Chondrocyte (in vitro differentiated cells): Measurements from ENCODE around the gene ZNF33A. TPM values are rescaled to one million over a fixed set of nuclear protein-coding genes. Genes with fewer than 3 reads are reported as not detected.

Source experiments
- DNase-seq: peaks from one replicate; pipeline ENCODE4 v3.0.0; 2021; ENCODE audit warnings: mixed read lengths, low spot score
- H3K27ac Mint-ChIP-seq: one replicate; pipeline ENCODE4 v1.8.0; 2021; ENCODE audit warnings: mild to moderate bottlenecking, moderate library complexity, mixed read lengths; ENCODE audit not compliant: unreplicated experiment
- H3K27me3 Mint-ChIP-seq: 2 replicates; pipeline ENCODE4 v1.8.0; 2021; ENCODE audit warnings: low read depth, mixed read lengths
- H3K36me3 Mint-ChIP-seq: 2 replicates; pipeline ENCODE4 v1.8.0; 2021; ENCODE audit warnings: low read depth, mixed read lengths
- H3K4me1 Mint-ChIP-seq: 2 replicates; pipeline ENCODE4 v1.8.0; 2021; ENCODE audit warnings: low read depth, mild to moderate bottlenecking, mixed read lengths
- H3K4me3 Mint-ChIP-seq: one replicate; pipeline ENCODE4 v1.8.0; 2021; ENCODE audit warnings: mild to moderate bottlenecking, moderate library complexity, mixed read lengths; ENCODE audit not compliant: unreplicated experiment
- H3K9me3 Mint-ChIP-seq: 2 replicates; pipeline ENCODE4 v1.8.0; 2021; ENCODE audit warnings: low read depth, mixed read lengths
- total RNA-seq: library from RNA; stranded (reverse); gene quantifications from 3 replicates; pipeline ENCODE4 v1.2.1, GENCODE V29; 2021
- TF ChIP-seq, protein P1 (sequence below): fragments of 200-600 bp; sonication (generic); IDR thresholded peaks from 2 replicates; pipeline ENCODE4 v1.5.0; 2021; ENCODE audit warnings: antibody characterized with exemption, mild to moderate bottlenecking, moderate library complexity

The ZNF33A gene
- total RNA-seq, 1 donor from 2014 or later, result 14.2 TPM

DNA sequence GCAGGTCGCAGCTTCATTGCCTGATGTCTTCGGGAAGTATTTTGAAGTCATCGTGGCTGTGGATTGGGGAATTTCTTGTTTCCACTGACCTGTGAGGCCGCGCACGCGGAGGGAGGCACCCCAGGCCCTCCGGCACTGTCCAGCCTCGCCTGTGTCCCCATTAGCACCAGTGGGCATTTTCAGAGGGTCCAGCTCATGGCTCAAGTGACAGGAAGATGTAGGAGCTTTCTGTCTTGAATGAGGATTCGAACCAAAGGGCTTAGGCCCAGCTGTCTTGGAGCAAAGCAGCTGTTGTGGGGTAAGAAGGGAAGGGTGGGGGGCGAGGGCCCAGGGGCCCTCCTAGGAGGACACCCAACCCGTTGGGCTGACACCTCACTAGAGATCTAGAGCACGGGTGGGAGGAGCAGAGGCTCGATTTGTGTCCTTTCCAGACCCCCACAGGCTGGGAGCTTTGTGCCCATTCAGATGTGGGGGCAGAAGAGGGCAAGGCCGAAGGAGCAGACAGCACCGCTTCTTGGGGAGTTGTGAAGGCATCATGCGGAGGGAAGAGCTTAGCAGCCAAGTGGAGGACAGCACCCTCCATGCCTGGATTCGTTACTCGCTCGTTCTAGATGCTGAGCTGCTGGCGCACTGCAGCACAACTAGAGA, 84.6 kb downstream of the ZNF33A start:
- Mint-ChIP-seq H3K4me1 (peaks cover 16% of the 10 kb centered on the region), H3K4me3 (peak overlapping the region; percentile 89), H3K27me3 (no peaks in the 10 kb centered on the region), H3K27ac (peak overlapping the region; percentile 85), H3K36me3 (peaks cover 37% of the 10 kb centered on the region), H3K9me3 (peaks cover 13% of the 10 kb centered on the region)
- TF ChIP-seq, protein P1, sequence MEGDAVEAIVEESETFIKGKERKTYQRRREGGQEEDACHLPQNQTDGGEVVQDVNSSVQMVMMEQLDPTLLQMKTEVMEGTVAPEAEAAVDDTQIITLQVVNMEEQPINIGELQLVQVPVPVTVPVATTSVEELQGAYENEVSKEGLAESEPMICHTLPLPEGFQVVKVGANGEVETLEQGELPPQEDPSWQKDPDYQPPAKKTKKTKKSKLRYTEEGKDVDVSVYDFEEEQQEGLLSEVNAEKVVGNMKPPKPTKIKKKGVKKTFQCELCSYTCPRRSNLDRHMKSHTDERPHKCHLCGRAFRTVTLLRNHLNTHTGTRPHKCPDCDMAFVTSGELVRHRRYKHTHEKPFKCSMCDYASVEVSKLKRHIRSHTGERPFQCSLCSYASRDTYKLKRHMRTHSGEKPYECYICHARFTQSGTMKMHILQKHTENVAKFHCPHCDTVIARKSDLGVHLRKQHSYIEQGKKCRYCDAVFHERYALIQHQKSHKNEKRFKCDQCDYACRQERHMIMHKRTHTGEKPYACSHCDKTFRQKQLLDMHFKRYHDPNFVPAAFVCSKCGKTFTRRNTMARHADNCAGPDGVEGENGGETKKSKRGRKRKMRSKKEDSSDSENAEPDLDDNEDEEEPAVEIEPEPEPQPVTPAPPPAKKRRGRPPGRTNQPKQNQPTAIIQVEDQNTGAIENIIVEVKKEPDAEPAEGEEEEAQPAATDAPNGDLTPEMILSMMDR, result no peak
- DNase-seq, result no peak

DNA sequence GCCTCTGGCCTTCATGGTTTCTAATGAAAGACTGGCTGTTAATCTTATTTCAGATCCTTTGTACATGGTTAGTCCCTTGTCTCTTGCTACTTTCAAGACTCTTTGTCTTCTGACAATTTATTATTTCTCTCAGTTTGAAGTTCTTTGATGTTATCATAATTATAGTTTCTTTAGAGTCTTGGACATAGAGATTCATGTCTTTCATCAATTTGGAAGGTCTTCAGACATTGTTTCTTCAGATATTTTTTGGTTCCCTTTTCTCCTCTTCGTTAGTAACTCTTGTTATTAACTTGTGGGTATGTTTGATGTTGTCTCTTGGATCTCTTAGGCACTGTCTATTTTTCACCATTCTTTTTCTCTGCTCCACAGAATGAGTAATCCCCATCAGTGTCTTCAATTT, 92.4 kb downstream of the ZNF33A start:
- DNase-seq, result no peak
- no peak overlapping the region for H3K4me3 Mint-ChIP-seq
- H3K27ac Mint-ChIP-seq, result no peak overlapping the region
- TF ChIP-seq, protein P1, result no peak
- peaks cover 71% of the 10 kb centered on the region for H3K36me3 Mint-ChIP-seq
- H3K9me3 Mint-ChIP-seq, result peaks cover 68% of the 10 kb centered on the region
- H3K27me3 Mint-ChIP-seq, result no peaks in the 10 kb centered on the region
- H3K4me1 Mint-ChIP-seq, result no peaks in the 10 kb centered on the region

DNA sequence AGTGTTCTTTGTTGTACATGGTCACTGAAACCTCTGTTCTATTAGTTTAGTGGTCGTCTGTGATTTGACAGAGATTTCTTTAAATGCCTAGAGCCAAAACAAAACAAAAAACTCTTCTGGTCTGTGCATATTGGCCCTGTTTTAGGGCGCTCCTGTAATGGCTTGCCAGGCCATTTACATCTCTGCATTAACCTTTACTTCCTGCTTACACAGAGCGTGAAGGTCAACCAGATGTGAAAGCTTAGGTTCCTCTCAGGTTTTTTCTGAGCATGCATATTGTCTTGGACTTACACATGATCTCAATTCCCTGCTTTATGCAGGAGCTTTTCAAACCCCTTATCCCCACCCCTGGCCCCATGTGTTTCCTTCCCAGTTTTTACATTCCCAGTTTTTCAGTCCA, 93.3 kb downstream of the ZNF33A start:
- Mint-ChIP-seq H3K4me3 (no peak overlapping the region), H3K9me3 (peaks cover 76% of the 10 kb centered on the region), H3K27ac (no peak overlapping the region), H3K4me1 (no peaks in the 10 kb centered on the region), H3K27me3 (no peaks in the 10 kb centered on the region), H3K36me3 (peaks cover 71% of the 10 kb centered on the region)
- no peak for DNase-seq
- TF ChIP-seq, protein P1, result no peak

DNA sequence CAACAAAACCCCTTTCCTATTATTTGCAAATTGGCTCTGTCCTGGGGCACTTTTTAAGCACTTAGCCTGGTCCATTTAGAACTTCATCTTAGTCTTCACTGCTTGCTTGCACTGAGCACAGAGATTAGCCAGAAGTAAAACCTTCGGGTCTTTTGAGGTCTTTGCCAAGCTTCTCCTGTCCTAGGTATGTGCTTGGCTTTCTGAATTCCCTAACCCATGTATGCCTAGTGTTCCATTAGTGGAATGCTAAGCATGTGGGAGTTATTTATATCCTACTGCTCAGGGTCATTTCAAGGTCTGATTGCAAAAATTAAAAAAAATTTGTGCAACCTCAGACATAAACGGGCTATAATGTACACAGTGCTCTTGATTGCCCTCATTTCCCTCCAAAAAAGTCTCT, 101.7 kb downstream of the ZNF33A start:
- TF ChIP-seq, protein P1, result no peak
- no peak overlapping the region for H3K4me3 Mint-ChIP-seq
- peaks cover 67% of the 10 kb centered on the region for H3K9me3 Mint-ChIP-seq
- DNase-seq, result no peak
- H3K27me3 Mint-ChIP-seq, result no peaks in the 10 kb centered on the region
- H3K4me1 Mint-ChIP-seq, result no peaks in the 10 kb centered on the region
- H3K27ac Mint-ChIP-seq, result no peak overlapping the region
- H3K36me3 Mint-ChIP-seq, result peaks cover 55% of the 10 kb centered on the region

Other genes with a start within 250 kb of the ZNF33A start
- gene ZNF248, start 153.1 kb upstream of the ZNF33A start, total RNA-seq, result 4.8 to 5.7 TPM (median 4.9 TPM) in 3 replicates
- gene ZNF25, start 34.0 kb upstream of the ZNF33A start, total RNA-seq, result 14.4 to 18.6 TPM (median 16.3 TPM) in 3 replicates
- gene ZNF37A, start 83.7 kb downstream of the ZNF33A start, total RNA-seq, result 10.1 to 19.2 TPM (median 11.6 TPM) in 3 replicates